Measurements from ENCODE around the gene CPSF6. TPM values are rescaled to one million over a fixed set of nuclear protein-coding genes. Genes with fewer than 3 reads are reported as not detected.

Gene CPSF6
- total and polyA plus RNA-seq, 4 donors = 16.9 to 147 (median 32.9) TPM

GRCh38 chr12:69225251-69225910, 14.0 kb upstream of the CPSF6 start:
- Histone ChIP-seq H3K27me3 (ENCODE audit: control insufficient read depth in 3 of 3, insufficient read depth in 3 of 3, low read length in 2 of 3) (no peaks in the 10 kb centered on the region), H3K27ac (ENCODE audit: low read depth in 1 of 2, low read length in 1 of 2) (no peak overlapping the region), H3K36me3 (ENCODE audit: control insufficient read depth in 4 of 4, insufficient read depth in 4 of 4, low read length in 4 of 4) (no peaks in the 10 kb centered on the region), H3K4me3 (no peak overlapping the region), H3K9me3 (ENCODE audit: control insufficient read depth in 4 of 4, insufficient read depth in 3 of 4, low read length in 3 of 4) (no peaks in the 10 kb centered on the region), H3K9ac (ENCODE audit: insufficient read depth in 1 of 2, low read length in 2 of 2) (no peak overlapping the region), H3K4me1 (ENCODE audit: control insufficient read depth in 5 of 5, insufficient read depth in 5 of 5, low read length in 5 of 5) (no peaks in the 10 kb centered on the region)
- DNase-seq (no peak), ATAC-seq (ENCODE audit: insufficient read depth, low FRiP score) (no peak)
- TF ChIP-seq CTCF (IDR thresholded peaks at IDR 0.05; ENCODE audit: control extremely low read depth, extremely low read depth) = no peak
- 97 to 98% methylated on average over 1 of the region's 1 CpG for WGBS, 2 donors

- no peak overlapping the region for H3K4me3 ChIP-seq
- no peaks in the 10 kb centered on the region for H3K36me3 ChIP-seq (ENCODE audit: control insufficient read depth in 4 of 4, insufficient read depth in 4 of 4, low read length in 4 of 4)
- no peaks in the 10 kb centered on the region for H3K4me1 ChIP-seq (ENCODE audit: control insufficient read depth in 5 of 5, insufficient read depth in 5 of 5, low read length in 5 of 5)
- H3K27ac ChIP-seq (ENCODE audit: low read depth in 1 of 2, low read length in 1 of 2) = no peak overlapping the region
- no peaks in the 10 kb centered on the region for H3K27me3 ChIP-seq (ENCODE audit: control insufficient read depth in 3 of 3, insufficient read depth in 3 of 3, low read length in 2 of 3)
- H3K9me3 ChIP-seq (ENCODE audit: control insufficient read depth in 4 of 4, insufficient read depth in 3 of 4, low read length in 3 of 4) = peaks cover 0 to 7% (median 5%) of the 10 kb centered on the region in 4 donors
- TF ChIP-seq CTCF (IDR thresholded peaks at IDR 0.05; ENCODE audit: control extremely low read depth, extremely low read depth) = no peak
- no peak overlapping the region for H3K9ac ChIP-seq (ENCODE audit: insufficient read depth in 1 of 2, low read length in 2 of 2)
- DNase-seq = no peak
- no peak for ATAC-seq (ENCODE audit: insufficient read depth, low FRiP score)
These were observed 7.9 kb upstream of the CPSF6 start for GRCh38 chr12:69231479-69231878.

GRCh38 chr12:69238589-69239351, 599 bp upstream of the CPSF6 start:
- 16 to 17% methylated on average over 16 of the region's 16 CpGs for WGBS, 2 donors
- H3K9me3 ChIP-seq (ENCODE audit: control insufficient read depth in 4 of 4, insufficient read depth in 3 of 4, low read length in 3 of 4) = no peaks in the 10 kb centered on the region
- peak overlapping the region; percentile 53 to 94 for H3K9ac ChIP-seq (ENCODE audit: insufficient read depth in 1 of 2, low read length in 2 of 2)
- H3K27me3 ChIP-seq (ENCODE audit: control insufficient read depth in 3 of 3, insufficient read depth in 3 of 3, low read length in 2 of 3) = no peaks in the 10 kb centered on the region
- ATAC-seq (ENCODE audit: insufficient read depth, low FRiP score) (no peak), DNase-seq (no peak)
- peaks cover 0 to 26% (median 8%) of the 10 kb centered on the region in 5 donors for H3K4me1 ChIP-seq (ENCODE audit: control insufficient read depth in 5 of 5, insufficient read depth in 5 of 5, low read length in 5 of 5)
- peak overlapping the region; percentile 78 to 93 for H3K27ac ChIP-seq (ENCODE audit: low read depth in 1 of 2, low read length in 1 of 2)
- peaks cover 0 to 1% (median 0%) of the 10 kb centered on the region in 4 donors for H3K36me3 ChIP-seq (ENCODE audit: control insufficient read depth in 4 of 4, insufficient read depth in 4 of 4, low read length in 4 of 4)
- H3K4me3 ChIP-seq = peak overlapping the region; percentile 30
- no peak for TF ChIP-seq CTCF (IDR thresholded peaks at IDR 0.05; ENCODE audit: control extremely low read depth, extremely low read depth)

All from lung (tissue), 12 donors.